ENCODE results near the gene HLA-DRB1.

DNA sequence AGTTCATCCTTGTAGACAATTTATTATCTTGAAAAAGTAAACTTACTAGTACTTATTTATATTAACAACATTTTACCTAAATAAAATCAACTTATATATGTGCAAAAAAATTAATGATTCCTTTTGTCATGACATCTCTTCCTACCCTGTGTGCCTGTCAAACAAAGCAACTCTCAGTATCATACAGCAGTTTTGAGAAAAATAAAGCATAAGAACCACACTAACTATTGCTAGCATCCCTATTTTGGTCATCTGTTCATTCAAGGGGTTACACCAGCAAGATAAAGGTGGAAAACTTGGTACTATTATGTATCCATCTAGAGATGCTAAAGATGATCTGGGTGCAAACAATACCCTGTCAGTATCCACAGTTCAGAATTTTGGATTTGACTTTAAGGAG, 7.4 kb upstream of the HLA-DRB1 start:
- TF ChIP-seq, protein P1, sequence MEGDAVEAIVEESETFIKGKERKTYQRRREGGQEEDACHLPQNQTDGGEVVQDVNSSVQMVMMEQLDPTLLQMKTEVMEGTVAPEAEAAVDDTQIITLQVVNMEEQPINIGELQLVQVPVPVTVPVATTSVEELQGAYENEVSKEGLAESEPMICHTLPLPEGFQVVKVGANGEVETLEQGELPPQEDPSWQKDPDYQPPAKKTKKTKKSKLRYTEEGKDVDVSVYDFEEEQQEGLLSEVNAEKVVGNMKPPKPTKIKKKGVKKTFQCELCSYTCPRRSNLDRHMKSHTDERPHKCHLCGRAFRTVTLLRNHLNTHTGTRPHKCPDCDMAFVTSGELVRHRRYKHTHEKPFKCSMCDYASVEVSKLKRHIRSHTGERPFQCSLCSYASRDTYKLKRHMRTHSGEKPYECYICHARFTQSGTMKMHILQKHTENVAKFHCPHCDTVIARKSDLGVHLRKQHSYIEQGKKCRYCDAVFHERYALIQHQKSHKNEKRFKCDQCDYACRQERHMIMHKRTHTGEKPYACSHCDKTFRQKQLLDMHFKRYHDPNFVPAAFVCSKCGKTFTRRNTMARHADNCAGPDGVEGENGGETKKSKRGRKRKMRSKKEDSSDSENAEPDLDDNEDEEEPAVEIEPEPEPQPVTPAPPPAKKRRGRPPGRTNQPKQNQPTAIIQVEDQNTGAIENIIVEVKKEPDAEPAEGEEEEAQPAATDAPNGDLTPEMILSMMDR (IDR thresholded peaks at IDR 0.05): no peak
- TF ChIP-seq EP300 (IDR thresholded peaks at IDR 0.05): no peak
- TF ChIP-seq POLR2A (IDR thresholded peaks at IDR 0.05): no peak
